HepG2 (cell line): ENCODE data around the gene SLBP. TPM values are rescaled to one million over a fixed set of nuclear protein-coding genes. Genes with fewer than 3 reads are reported as not detected.

ENCODE experiments used
- BCL3 ChIP-seq: sonication (generic); formaldehyde crosslinking; IDR thresholded peaks from 2 replicates; pipeline ENCODE4 v1.5.1; 2020; ENCODE audit warnings: mild to moderate bottlenecking, missing genetic modification reagents, moderate library complexity
- CC2D1A ChIP-seq: sonication (generic); formaldehyde crosslinking; IDR thresholded peaks from 2 replicates; pipeline ENCODE4 v1.8.1; 2023; ENCODE audit warnings: mild to moderate bottlenecking, missing genetic modification reagents
- ELK4 ChIP-seq: sonication (generic); formaldehyde crosslinking; IDR thresholded peaks from 2 replicates; pipeline ENCODE4 v1.9.0; 2021; ENCODE audit warnings: missing genetic modification reagents, borderline replicate concordance
- FOXJ3 ChIP-seq: sonication (generic); formaldehyde crosslinking; IDR thresholded peaks from 2 replicates; pipeline ENCODE4 v1.4.0; 2020; ENCODE audit warnings: missing genetic modification reagents, mild to moderate bottlenecking, borderline replicate concordance
- FOXK1 ChIP-seq: sonication (generic); formaldehyde crosslinking; IDR thresholded peaks from 2 replicates; pipeline ENCODE4 v1.4.0; 2020; ENCODE audit warnings: low read depth, missing genetic modification reagents, borderline replicate concordance
- IRF9 ChIP-seq: sonication (generic); formaldehyde crosslinking; IDR thresholded peaks from 2 replicates; pipeline ENCODE4 v1.8.0; 2022; ENCODE audit warnings: missing genetic modification reagents, mild to moderate bottlenecking, borderline replicate concordance
- JUNB ChIP-seq: sonication (generic); formaldehyde crosslinking; IDR thresholded peaks from 2 replicates; pipeline ENCODE4 v1.8.0; 2022; ENCODE audit warnings: missing genetic modification reagents, mild to moderate bottlenecking, borderline replicate concordance
- KMT2B ChIP-seq: IDR thresholded peaks from 2 replicates; pipeline ENCODE4 v1.6.1; 2016; ENCODE audit warnings: missing genetic modification reagents, missing compliant biosample characterization
- NFKBIZ ChIP-seq: IDR thresholded peaks from 2 replicates; pipeline ENCODE4 v1.6.1; 2018; ENCODE audit warnings: missing genetic modification reagents, missing compliant biosample characterization
- PCBP1 ChIP-seq: fragments of 200-400 bp; formaldehyde crosslinking; IDR thresholded peaks from 2 replicates; pipeline ENCODE4 v1.6.1; 2017; ENCODE audit warnings: mild to moderate bottlenecking, low read depth, low read length, borderline replicate concordance
- PITX1 ChIP-seq: sonication (generic); formaldehyde crosslinking; IDR thresholded peaks from 2 replicates; pipeline ENCODE4 v1.5.1; 2020; ENCODE audit warnings: mild to moderate bottlenecking, missing genetic modification reagents
- POLR2A ChIP-seq, 2 experiments: IDR thresholded peaks; 2 replicates each; pipeline ENCODE4 v1.6.1; 2011; ENCODE audit warnings: low read depth in 2 of 2, low read length in 2 of 2, mild to moderate bottlenecking in 1 of 2, moderate library complexity in 1 of 2; ENCODE audit not compliant: insufficient read depth in 1 of 2
- SMAD3 ChIP-seq: sonication (generic); formaldehyde crosslinking; IDR thresholded peaks from 2 replicates; pipeline ENCODE4 v1.4.0; 2020; ENCODE audit warnings: missing genetic modification reagents
- SRSF1 ChIP-seq: fragments of 200-400 bp; formaldehyde crosslinking; optimal IDR thresholded peaks from 2 replicates; pipeline ENCODE3; 2017; ENCODE audit warnings: mild to moderate bottlenecking, low read depth, low read length, moderate library complexity
- SSRP1 ChIP-seq: IDR thresholded peaks from 2 replicates; pipeline ENCODE4 v1.6.1; 2016; ENCODE audit warnings: control low read depth
- STAT5B ChIP-seq: sonication (generic); formaldehyde crosslinking; IDR thresholded peaks from 2 replicates; pipeline ENCODE4 v1.4.0; 2020; ENCODE audit warnings: missing genetic modification reagents
- WIZ ChIP-seq: sonication (generic); formaldehyde crosslinking; IDR thresholded peaks from 2 replicates; pipeline ENCODE4 v1.5.1; 2020; ENCODE audit warnings: mild to moderate bottlenecking, missing genetic modification reagents
- ZBTB8A ChIP-seq: sonication (generic); formaldehyde crosslinking; IDR thresholded peaks from 2 replicates; pipeline ENCODE4 v1.4.0; 2020; ENCODE audit warnings: mild to moderate bottlenecking, low read depth, missing genetic modification reagents, borderline replicate concordance
- ZFX ChIP-seq: sonication (generic); formaldehyde crosslinking; IDR thresholded peaks from 2 replicates; pipeline ENCODE4 v1.4.0; 2020; ENCODE audit warnings: mild to moderate bottlenecking, low read depth, missing genetic modification reagents, moderate library complexity
- ZNF382 ChIP-seq: sonication (generic); formaldehyde crosslinking; IDR thresholded peaks from 2 replicates; pipeline ENCODE4 v1.5.0; 2020; ENCODE audit warnings: missing genetic modification reagents, mild to moderate bottlenecking, borderline replicate concordance
- ZNF432 ChIP-seq: sonication (generic); formaldehyde crosslinking; IDR thresholded peaks from 2 replicates; pipeline ENCODE4 v1.5.0; 2020; ENCODE audit warnings: missing genetic modification reagents, mild to moderate bottlenecking, borderline replicate concordance
- ZNF563 ChIP-seq: sonication (generic); formaldehyde crosslinking; IDR thresholded peaks from 2 replicates; pipeline ENCODE4 v1.8.0; 2022; ENCODE audit warnings: mild to moderate bottlenecking, moderate library complexity, missing genetic modification reagents
- ZNF598 ChIP-seq: sonication (generic); formaldehyde crosslinking; IDR thresholded peaks from 2 replicates; pipeline ENCODE4 v1.5.1; 2020; ENCODE audit warnings: mild to moderate bottlenecking, missing genetic modification reagents, borderline replicate concordance
- ZNF678 ChIP-seq: sonication (generic); formaldehyde crosslinking; IDR thresholded peaks from 2 replicates; pipeline ENCODE4 v1.4.0; 2020; ENCODE audit warnings: mild to moderate bottlenecking, missing genetic modification reagents
- ZSCAN9 ChIP-seq: IDR thresholded peaks from 2 replicates; pipeline ENCODE4 v1.6.1; 2016; ENCODE audit warnings: borderline replicate concordance
- polyA plus RNA-seq, 8 experiments: library from polyadenylated mRNA; depleted of rRNA in 3 of 8; stranded (reverse) in 7 of 8; unstranded in 1 of 8; fragments of >200 nt; fragmentation: Illumina TruSeq in 4 of 8; extraction: Trizol in 4 of 8; gene quantifications; 2 replicates each; pipeline versions ENCODE4 v1.2.1 to v1.2.3, GENCODE V29; 2011 to 2016; ENCODE audit warnings: low read depth in 4 of 8, missing spikeins in 1 of 8, mixed read lengths in 1 of 8; ENCODE audit not compliant: insufficient read depth in 1 of 8
- total RNA-seq, 5 experiments: library from RNA; depleted of rRNA; stranded (reverse); fragments of >200 nt; fragmentation: Illumina TruSeq; extraction: Trizol; gene quantifications; 2 replicates each; pipeline ENCODE4 v1.2.3, GENCODE V29; 2016; ENCODE audit warnings: low read depth in 1 of 5

The SLBP gene
- total and polyA plus RNA-seq, 2 of the 13 experiments (the other 11 are each of a cell fraction or from before 2014, with no cell fraction given) = 43.9 to 104 TPM

GRCh38 chr4:1712216-1713002 is at the start of gene SLBP (continued):
- TF ChIP-seq ELK4 (CRISPR knock-in tag) (peak; percentile 89; the same call in 1 of the 2 replicates), ZNF678 (CRISPR knock-in tag) (no peak; the same call in none of the 2 replicates), WIZ (CRISPR knock-in tag) (peak; percentile 85), ZSCAN9 (CRISPR knock-in tag) (peak; percentile 94), KMT2B (CRISPR knock-in tag) (peak; percentile 88), ZNF382 (no peak), ZNF563 (CRISPR knock-in tag) (peak; percentile 98), IRF9 (peak; percentile 98), NFKBIZ (CRISPR knock-in tag) (peak; percentile 92), SMAD3 (peak; percentile 74; the same call in 1 of the 2 replicates), POLR2A (IDR thresholded peaks at IDR 0.05; ENCODE audit: insufficient read depth in 1 of 2, low read depth in 2 of 2, low read length in 2 of 2) (peak in 1 of 2 experiments; percentile 81; a peak in 2 of 4 replicates), SSRP1 (no peak), FOXJ3 (CRISPR knock-in tag) (no peak; the same call in 1 of the 2 replicates), CC2D1A (peak; percentile 98), ZNF598 (CRISPR knock-in tag) (no peak), JUNB (CRISPR knock-in tag) (peak; percentile 81; the same call in 1 of the 2 replicates), PITX1 (CRISPR knock-in tag) (peak; percentile 67; the same call in 1 of the 2 replicates), STAT5B (CRISPR knock-in tag) (peak; percentile 96), SRSF1 (no peak), BCL3 (CRISPR knock-in tag) (peak; percentile 93; the same call in 1 of the 2 replicates), ZBTB8A (peak; percentile 60; the same call in 1 of the 2 replicates), ZNF432 (CRISPR knock-in tag) (no peak), PCBP1 (no peak; the same call in 1 of the 2 replicates), FOXK1 (CRISPR knock-in tag) (peak; percentile 52; the same call in 1 of the 2 replicates), ZFX (CRISPR knock-in tag) (peak; percentile 84)
